Stimulated activated naive CD4-positive, alpha-beta T cell treated with Interleukin-2 at 50 U/mL for 16 hours (primary cell): ENCODE data around the gene KRT72.

Experiments
- DNase-seq: peaks from one replicate; lab custom pipeline; 2025; lab: John Stamatoyannopoulos, UW

The KRT72 gene

GRCh38 chr12:52600941-52601481 lies at the start of gene KRT72:
TSS of gene KRT72 (minus strand) at chr12:52601463. CDS start at chr12:52601452, 11 bp downstream.
- no peak for DNase-seq

- no peak for DNase-seq
These were observed 49.3 kb upstream of the KRT72 start for GRCh38 chr12:52650520-52651081.

- no peak for DNase-seq
These were observed 47.8 kb upstream of the KRT72 start for GRCh38 chr12:52649066-52649465.

GRCh38 chr12:52648012-52648550 lies 46.8 kb upstream of the KRT72 start:
- no peak for DNase-seq

GRCh38 chr12:52647601-52648000 lies 46.3 kb upstream of the KRT72 start:
- DNase-seq: no peak

GRCh38 chr12:52646613-52647012 lies 45.4 kb upstream of the KRT72 start:
- DNase-seq: no peak

- DNase-seq: no peak
These were observed 44.7 kb upstream of the KRT72 start for GRCh38 chr12:52645982-52646381.

- no peak for DNase-seq
These were observed 44.0 kb upstream of the KRT72 start for GRCh38 chr12:52645120-52645761.

- no peak for DNase-seq
These were observed 42.8 kb upstream of the KRT72 start for GRCh38 chr12:52644078-52644415.

GRCh38 chr12:52643233-52644077 lies 42.2 kb upstream of the KRT72 start:
- no peak for DNase-seq

GRCh38 chr12:52641468-52641867 lies 40.2 kb upstream of the KRT72 start:
- no peak for DNase-seq

- DNase-seq: no peak
These were observed 36.0 kb upstream of the KRT72 start for GRCh38 chr12:52637299-52637698.

- no peak for DNase-seq
These were observed 35.5 kb upstream of the KRT72 start for GRCh38 chr12:52636592-52637258.

- DNase-seq: no peak
These were observed 34.9 kb upstream of the KRT72 start for GRCh38 chr12:52636189-52636588.

- DNase-seq: no peak
These were observed 33.2 kb upstream of the KRT72 start for GRCh38 chr12:52634266-52635056.

- DNase-seq: no peak
These were observed 32.1 kb upstream of the KRT72 start for GRCh38 chr12:52633383-52633782.

- no peak for DNase-seq
These were observed 31.4 kb upstream of the KRT72 start for GRCh38 chr12:52632656-52633055.

- DNase-seq: no peak
These were observed 30.6 kb upstream of the KRT72 start for GRCh38 chr12:52631676-52632459.

- no peak for DNase-seq
These were observed 30.0 kb upstream of the KRT72 start for GRCh38 chr12:52631264-52631663.

GRCh38 chr12:52630599-52631200 lies 29.4 kb upstream of the KRT72 start:
- DNase-seq: no peak
